A673 (cell line): ENCODE measurements around the gene ARSG. TPM values are rescaled to one million over a fixed set of nuclear protein-coding genes. Genes with fewer than 3 reads are reported as not detected.

Source experiments
- BruUV-seq: library from RNA; stranded (reverse); fragments of 400-500 nt; replicated peaks from 2 replicates; lab custom pipeline; 2021; lab: Mats Ljungman, UMichigan
- CTCF ChIA-PET: fragments of 300-600 bp; sonication (Branson Sonifier 250); formaldehyde crosslinking; loops from one replicate; lab custom pipeline; 2022; ENCODE audit warnings: antibody characterized with exemption; lab: Charles Lee
- POLR2A ChIA-PET: fragments of 300-600 bp; sonication (Branson Sonifier 250); formaldehyde crosslinking; loops from one replicate; lab custom pipeline; 2022; ENCODE audit warnings: antibody characterized with exemption; ENCODE audit not compliant: low non-redundant PET; lab: Charles Lee
- DNase-seq: peaks from one replicate; pipeline ENCODE4 v3.0.0-alpha.2; 2015; ENCODE audit warnings: low spot score
- H3K27ac ChIP-seq: fragments of 200-600 bp; sonication (generic); 2 replicates; pipeline ENCODE4 v1.5.1; 2016; ENCODE audit warnings: mixed run types, low read depth, mild to moderate bottlenecking, mixed read lengths, antibody characterized with exemption, low read length; ENCODE audit not compliant: poor library complexity, severe bottlenecking
- H3K27me3 ChIP-seq: fragments of 200-600 bp; sonication (generic); replicated peaks from 2 replicates; pipeline ENCODE4 v1.6.1; 2017; ENCODE audit warnings: mixed run types, low read depth, mild to moderate bottlenecking, mixed read lengths, antibody characterized with exemption, low read length; ENCODE audit not compliant: insufficient read depth, poor library complexity
- H3K36me3 ChIP-seq: fragments of 200-600 bp; sonication (generic); 2 replicates; pipeline ENCODE4 v1.6.1; 2016; ENCODE audit warnings: mixed run types, mild to moderate bottlenecking, mixed read lengths, antibody characterized with exemption, low read length; ENCODE audit not compliant: insufficient read depth, poor library complexity, severe bottlenecking
- H3K4me1 ChIP-seq: fragments of 200-600 bp; sonication (generic); 2 replicates; pipeline ENCODE4 v1.6.1; 2017; ENCODE audit warnings: mixed run types, mild to moderate bottlenecking, mixed read lengths, antibody characterized with exemption, low read length; ENCODE audit not compliant: insufficient read depth, poor library complexity, severe bottlenecking
- H3K4me3 ChIP-seq: fragments of 200-600 bp; sonication (generic); 2 replicates; pipeline ENCODE4 v1.5.1; 2016; ENCODE audit warnings: low read depth, mixed run types, mild to moderate bottlenecking, mixed read lengths, low read length; ENCODE audit not compliant: poor library complexity, severe bottlenecking
- H3K9me3 ChIP-seq: fragments of 200-600 bp; sonication (generic); 2 replicates; pipeline ENCODE4 v1.6.1; 2016; ENCODE audit warnings: mixed run types, low read depth, mild to moderate bottlenecking, mixed read lengths, antibody characterized with exemption, low read length; ENCODE audit not compliant: poor library complexity, severe bottlenecking
- CTCF ChIP-seq: fragments of 300-800, 200-600 bp; sonication (generic); conservative IDR thresholded peaks from 2 replicates; pipeline ENCODE4 v1.5.1; 2017; ENCODE audit warnings: low read depth, mild to moderate bottlenecking, antibody characterized with exemption, low read length, moderate library complexity, mixed read lengths
- EZH2 ChIP-seq: fragments of 200-600 bp; sonication (generic); IDR thresholded peaks from 2 replicates; pipeline ENCODE4 v1.6.1; 2017; ENCODE audit warnings: borderline replicate concordance, low read depth, mild to moderate bottlenecking, mixed read lengths, antibody characterized with exemption, low read length; ENCODE audit not compliant: poor library complexity, severe bottlenecking
- intact Hi-C: fragments of 100-400 bp; cut with micrococcal nuclease; formaldehyde crosslinking; loops from one replicate; pipeline ENCODE4 v1.10.0; 2022; ENCODE audit not compliant: unreplicated experiment
- total RNA-seq: library from RNA; stranded (reverse); gene quantifications from 2 replicates; pipeline ENCODE4 v1.2.3, GENCODE V29; 2021

ARSG gene
- total RNA-seq, 1 experiment from 2014 or later, result 1.0 TPM

DNA sequence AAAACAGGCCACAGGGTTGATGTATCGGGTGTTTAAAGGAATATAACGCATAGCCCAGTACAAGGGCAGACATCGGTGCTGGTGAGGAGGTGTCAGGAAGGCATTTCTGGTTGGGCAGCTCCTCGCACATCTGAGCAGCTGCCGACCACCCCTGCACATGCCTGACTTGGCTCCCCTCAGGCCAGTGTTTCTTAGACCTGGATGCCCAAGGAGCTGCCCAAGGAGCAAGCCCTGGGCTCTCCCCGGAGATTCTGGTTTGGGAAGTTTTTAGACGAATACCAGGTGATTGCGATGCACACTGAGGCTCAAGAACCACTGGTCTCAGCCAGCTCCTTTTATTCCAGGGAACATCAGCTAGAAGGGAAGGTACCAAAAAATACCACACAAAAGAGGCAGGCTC, 154.4 kb downstream of the ARSG start:
- Histone ChIP-seq H3K4me1 (no peaks in the 10 kb centered on the region), H3K9me3 (no peaks in the 10 kb centered on the region), H3K4me3 (no peak overlapping the region), H3K27ac (no peak overlapping the region), H3K36me3 (no peaks in the 10 kb centered on the region), H3K27me3 (no peaks in the 10 kb centered on the region)
- ChIA-PET CTCF (no interaction called here), POLR2A (no interaction called here)
- DNase-seq, result no peak
- TF ChIP-seq EZH2, result no peak
- TF ChIP-seq CTCF, result no peak
- BruUV-seq, result no TSS peak
- intact Hi-C loops, result no loop called here

DNA sequence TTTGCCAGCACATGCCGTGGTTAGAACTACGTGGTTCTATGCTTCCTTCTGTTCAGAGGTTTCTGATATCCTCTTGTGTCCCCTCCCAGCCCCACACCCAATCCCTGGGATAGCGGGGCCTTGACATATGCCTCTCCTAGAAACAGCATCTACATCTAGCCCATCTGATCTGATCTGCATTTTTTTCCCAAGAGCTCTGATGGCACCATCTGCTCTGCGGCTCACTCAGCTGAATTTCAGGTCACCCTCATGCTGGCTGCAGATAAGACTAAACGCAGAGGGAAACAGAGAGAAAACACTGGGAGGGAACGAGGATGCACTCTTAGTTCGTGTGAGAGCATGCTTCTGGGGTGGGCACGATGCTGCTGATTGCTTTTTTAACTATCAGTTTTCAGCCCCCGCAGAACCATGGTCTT, 155.3 kb downstream of the ARSG start:
- intact Hi-C loops, result no loop called here
- Histone ChIP-seq H3K36me3 (no peaks in the 10 kb centered on the region), H3K4me3 (no peak overlapping the region), H3K27me3 (no peaks in the 10 kb centered on the region), H3K4me1 (no peaks in the 10 kb centered on the region), H3K9me3 (no peaks in the 10 kb centered on the region), H3K27ac (no peak overlapping the region)
- DNase-seq, result no peak
- no TSS peak for BruUV-seq
- ChIA-PET POLR2A (no interaction called here), CTCF (no interaction called here)
- no peak for TF ChIP-seq EZH2
- TF ChIP-seq CTCF, result no peak

DNA sequence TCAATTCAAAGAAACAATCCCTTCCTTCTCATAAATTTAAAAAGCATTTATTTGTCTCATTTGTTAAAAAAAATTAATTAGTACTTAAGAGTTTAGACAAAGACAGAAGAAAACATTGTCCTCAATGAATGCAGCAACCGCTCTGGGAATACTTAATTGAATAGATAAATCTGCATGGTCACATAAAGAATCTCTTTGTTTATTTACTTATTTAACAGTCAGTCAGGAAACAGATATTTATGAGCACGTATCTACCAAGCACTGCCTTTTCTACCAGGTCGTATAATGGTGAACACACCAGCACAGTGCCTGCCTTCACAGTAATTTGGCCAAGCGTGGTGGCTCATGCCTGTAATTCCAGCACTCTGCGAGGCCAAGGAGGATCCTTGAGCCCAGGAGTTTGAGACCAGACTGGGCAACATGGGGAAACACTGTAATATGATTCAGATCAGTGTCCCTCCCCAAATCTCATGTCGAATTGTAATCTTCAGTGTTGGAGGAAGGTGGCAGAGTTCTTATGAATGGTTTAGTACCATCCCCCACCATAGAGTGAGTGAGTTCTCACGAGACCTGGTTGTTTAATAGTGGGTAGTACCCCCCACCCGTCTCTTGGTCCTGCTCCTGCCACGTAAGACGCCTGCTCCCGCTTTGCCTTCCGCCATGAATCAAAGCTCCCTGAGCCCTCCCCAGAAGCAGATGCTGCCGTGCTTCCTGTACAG, 157.9 kb downstream of the ARSG start:
- Histone ChIP-seq H3K27ac (no peak overlapping the region), H3K36me3 (no peaks in the 10 kb centered on the region), H3K9me3 (no peaks in the 10 kb centered on the region), H3K27me3 (no peaks in the 10 kb centered on the region), H3K4me1 (no peaks in the 10 kb centered on the region), H3K4me3 (no peak overlapping the region)
- no peak for TF ChIP-seq CTCF
- no peak for DNase-seq
- ChIA-PET CTCF (no interaction called here), POLR2A (no interaction called here)
- intact Hi-C loops, result no loop called here
- BruUV-seq, result no TSS peak
